GM21360 (cell line): ENCODE measurements around the gene PXDN.
"Not testable (repeated sequence)": the region's sequence is repeated elsewhere in the genome, so short reads cannot be mapped to it uniquely, and the experiment has no call there.

ENCODE experiments used
- ATAC-seq: cut with Tn5 transposase; IDR thresholded peaks from one replicate; pipeline ENCODE4 v1.9.1; 2021; ENCODE audit warnings: mild to moderate bottlenecking, moderate library complexity; ENCODE audit not compliant: unreplicated experiment

PXDN gene

DNA sequence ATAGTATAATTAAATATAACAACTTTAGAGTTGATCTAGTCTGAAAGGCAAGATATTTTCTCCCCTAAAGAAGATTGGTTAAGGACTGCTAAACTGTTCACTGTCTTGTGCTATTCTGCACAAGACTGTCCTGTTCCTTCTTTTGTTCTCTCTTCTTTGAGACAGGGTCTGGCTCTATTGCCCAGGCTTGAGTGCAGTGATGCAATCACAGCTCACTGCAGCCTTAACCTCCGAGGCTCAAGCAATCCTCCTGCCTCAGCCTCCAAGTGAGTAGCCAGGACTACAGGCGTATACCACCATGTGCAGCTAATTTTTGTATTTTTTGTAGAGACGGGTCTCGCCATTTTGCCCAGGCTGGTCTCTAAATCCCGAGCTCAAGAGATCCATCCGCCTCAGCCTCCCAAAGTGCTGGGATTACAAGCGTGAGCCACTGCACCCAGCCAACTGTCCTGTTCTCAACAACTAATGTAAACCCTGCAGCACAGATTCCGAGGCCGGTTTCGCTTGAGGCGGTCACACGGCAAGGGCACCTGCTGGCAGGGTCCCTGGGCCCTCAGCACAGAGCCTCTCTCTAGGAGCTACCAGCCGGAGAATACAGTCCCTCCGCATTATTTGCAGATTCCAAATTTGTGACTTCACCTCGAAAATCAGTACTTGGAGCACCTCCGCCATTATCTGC lies 16.4 kb downstream of the PXDN start:
- no peak for ATAC-seq

DNA sequence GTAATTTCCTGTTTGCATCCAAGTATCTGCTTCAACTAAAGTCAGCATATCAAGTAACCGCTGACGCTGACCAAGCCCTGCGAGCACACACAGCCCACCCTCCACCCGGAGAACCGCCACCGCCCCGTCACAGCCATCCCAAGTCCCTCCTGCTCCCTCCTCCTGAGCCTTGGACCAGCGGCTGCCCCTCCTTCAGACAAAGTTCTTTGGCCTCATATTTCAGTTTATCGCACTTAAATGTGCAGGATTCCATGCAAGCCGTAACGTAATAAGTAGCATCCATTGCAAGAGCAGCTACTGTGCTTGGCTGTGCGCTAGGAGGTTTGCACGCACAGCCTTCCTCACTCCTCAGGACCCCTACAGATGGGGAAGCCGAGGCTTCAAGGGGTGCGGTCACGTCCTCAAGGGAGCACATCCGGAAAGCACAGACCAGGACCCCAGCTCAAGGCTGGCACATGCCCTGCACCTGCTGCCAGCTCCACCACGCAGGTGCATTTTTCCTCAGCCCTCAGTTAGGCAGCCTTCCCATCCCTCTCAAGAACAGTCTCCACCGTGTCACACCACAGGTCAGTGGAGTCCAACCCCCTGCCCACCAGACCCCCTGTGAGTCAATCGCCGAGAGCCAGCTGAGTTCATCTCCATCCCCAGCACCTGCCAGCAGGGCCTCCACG lies 17.1 kb downstream of the PXDN start:
- no peak for ATAC-seq

DNA sequence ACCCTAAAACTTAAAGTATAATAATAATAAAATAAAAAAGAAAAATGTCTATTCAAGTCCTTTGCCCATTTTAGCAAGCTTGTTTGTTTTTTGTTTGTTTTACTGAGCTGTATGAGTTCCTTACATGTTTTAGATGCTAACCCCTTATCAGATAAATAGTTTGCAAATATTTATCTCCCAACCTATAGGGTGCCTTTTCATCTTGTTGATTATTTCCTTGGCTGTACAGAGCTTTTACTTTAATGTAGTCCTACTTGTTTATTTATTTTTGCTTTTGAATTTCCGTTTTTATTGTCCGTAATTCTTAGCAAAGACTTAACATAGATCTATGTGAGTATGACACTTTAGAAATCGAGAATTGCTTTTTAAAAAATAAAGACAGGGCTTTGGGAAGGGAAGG lies 17.8 kb downstream of the PXDN start:
- no peak for ATAC-seq

DNA sequence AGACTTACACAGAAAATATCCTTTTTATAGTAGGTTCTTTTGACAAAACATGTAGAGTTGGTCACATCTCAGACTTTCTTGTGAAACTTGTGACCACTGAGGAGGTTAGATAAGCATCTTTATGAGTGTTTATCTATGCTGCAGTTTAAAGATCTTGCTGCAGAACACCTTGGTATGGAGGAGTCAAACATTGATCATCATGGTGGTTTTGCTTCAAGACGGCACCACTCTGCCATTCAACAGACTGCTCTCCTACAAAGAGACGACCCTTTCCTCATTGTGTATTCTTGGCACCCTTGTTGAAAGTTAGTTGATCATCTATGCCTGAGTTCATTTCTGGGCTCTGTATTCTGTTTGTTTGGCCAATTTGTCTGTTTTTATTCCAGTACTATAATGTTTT lies 20.0 kb downstream of the PXDN start:
- not testable (repeated sequence) for ATAC-seq

DNA sequence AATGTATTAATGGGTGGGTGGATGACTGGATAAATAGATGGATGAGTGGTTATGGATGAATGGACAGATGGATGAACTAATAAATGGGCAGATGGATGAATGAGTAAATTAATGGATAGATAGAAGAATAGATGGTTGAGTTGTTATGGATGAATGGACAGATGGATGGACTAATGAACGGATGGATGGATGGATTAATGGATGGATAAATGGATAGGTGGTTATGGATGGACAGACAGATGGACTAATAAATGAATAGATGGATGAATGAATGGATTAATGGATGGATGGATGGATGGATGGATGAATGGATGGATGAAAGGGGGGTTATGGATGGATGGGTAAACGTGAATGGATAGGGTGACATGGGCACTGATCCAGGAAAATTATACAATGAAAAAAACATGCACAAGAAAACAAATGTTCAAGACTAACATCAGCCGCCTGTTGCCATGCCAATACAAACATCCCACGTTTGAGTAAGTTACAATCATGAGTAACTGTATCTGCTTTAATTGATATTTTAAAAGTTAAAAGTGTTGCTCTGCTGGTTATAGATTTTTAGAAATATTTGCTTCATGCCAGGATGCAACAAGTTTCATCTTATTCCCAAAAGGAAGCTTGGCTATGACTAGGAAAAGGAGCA lies 20.8 kb downstream of the PXDN start:
- ATAC-seq, result no peak

DNA sequence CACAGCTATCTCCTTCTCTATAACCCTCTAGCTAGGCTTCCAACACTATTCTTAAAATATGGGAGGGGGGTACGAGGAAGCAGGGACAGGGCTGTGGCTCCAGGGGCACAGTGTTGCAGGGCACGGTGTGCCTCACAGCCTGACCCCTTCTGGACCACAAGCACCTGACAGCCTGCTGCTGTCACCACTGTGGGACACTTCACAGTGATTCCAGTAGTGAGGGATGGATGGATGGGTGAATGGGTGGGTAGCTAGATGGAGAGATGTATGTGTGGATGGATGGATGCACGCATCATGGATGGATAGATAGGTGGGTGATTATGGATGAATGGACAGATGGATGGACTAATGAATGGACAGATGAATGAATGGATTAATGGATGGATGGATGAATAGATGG lies 21.6 kb downstream of the PXDN start:
- ATAC-seq, result no peak

DNA sequence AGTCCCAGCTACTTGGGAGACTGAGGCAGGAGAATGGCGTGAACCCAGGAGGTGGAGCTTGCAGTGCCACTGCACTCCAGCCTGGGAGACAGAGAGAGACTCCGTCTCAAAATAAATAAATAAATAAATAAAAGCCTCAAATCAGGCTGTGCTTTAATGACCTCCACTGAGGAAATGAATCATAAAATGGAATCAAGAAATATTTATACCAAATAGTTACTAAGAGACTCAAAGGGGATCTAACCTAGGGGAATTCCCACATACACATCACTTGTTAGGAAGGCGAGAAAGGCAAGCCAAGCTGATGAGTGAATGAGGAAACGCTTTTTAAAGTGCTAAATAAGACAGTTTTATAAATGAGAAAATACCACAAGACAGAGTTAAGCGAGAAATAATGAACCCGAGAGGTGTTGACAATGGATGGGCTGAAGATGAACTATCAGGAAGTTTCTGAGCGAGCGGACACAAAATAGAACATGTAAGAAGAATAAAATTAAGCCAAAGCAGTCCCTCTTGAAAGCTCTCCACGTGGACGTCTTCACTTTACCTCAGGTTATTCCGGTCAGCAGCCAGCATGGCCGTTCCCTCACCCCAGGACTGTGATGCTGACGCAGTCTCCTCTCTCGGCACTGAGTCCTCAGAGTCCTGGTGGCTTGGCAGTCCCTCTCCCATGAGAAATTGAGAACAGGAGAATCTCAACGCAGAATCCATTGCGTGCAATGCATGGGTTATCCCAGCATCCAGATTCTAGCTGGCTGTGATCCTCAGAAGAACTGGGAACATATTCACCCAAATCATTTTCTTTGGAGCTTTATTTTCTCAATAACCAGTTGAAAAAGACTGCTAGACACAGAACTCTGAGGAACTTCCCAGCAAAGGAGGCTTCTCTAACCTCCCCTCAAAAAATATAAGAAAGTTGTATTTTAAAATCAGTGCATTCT lies 22.3 kb downstream of the PXDN start:
- ATAC-seq, result no peak

DNA sequence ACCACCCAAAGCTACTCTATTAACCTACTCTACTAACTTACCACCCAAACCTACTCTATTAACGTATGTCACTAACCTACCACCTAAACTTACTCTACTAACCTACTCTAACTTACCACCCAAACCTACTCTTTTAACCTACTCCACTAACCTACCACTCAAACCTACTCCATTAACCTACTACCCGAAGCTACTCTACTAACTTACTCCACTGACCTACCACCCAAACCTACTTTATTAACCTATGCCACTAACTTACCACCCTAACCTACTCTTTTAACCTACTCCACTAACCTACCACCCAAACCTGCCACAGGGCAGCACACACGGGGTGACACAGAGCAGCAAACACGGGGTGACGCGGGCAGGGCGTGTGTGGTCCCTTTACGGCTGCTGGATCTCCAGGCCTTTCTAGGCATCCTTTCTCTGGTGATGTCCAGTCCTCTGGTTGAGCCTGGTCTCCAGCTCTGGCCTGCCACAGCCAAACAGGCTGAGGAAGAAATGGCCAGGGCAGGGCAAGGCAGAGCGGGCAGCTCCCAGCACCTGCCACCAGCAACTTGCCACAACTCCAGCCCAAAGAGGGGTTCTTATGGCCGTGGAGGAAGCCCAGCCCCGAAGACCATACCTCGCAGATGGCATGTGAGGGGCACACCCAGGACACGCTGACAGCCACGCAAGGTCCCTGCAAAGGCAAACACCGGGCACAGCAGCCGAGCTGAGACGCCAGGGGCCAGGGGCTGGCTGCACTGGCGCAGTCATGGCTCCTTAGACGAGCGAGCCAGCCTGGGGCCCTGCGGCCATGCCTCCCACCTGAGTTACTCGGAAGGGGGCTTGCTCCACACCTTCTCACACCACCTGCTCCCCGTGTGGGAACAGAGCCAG lies 25.7 kb downstream of the PXDN start:
- ATAC-seq, result no peak

DNA sequence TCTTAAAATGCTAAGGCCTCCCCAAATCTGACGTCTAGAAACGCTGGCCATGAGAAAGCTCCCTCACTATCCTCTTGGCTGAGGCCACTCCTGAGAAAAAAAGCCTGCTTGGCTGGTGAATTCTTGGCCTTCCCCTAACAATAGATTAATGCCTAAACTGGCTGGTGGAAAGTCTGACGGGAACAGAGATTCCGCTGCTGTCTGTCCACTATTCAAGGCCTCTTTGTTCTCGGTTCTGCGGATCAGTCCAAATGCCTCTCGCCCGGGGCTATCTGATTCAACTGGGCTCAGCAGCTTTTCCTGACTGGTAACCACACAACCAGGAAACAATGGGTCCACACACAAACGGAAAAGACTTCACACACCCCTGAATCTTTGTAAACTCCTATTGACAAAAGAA lies 27.2 kb downstream of the PXDN start:
- no peak for ATAC-seq

DNA sequence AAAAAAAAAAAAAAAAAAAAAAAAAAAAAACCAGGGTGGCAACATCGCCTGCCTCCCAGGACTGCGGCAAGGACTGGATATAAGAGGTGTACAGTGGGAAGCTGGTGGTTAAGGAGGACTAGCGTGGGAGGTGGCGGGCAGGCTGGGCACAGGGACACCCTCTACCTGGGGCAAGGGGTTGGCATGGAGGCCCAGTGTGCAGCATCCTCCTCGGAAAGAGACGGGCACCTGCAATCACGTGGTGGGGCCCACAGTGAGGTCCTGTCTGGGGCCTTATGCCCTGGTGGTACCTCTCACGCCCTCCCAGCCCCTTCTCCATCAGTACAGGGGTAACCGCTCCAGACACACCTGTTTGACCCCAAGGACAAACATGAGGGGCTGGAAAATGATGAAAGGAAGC lies 27.9 kb downstream of the PXDN start:
- ATAC-seq, result no peak

DNA sequence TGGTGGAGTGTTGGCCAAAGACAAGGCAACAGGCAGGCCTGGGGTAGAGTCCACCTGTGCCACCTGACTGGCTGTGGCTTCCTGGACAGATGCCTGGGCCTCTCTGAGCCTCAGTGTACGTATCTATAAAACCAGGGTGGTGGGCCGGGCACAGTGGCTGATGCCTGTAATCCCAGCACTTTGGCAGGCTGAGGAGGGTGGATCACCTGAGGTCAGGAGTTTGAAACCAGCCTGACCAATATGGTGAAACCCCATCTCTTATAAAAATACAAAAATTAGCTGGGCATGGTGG lies 28.4 kb downstream of the PXDN start:
- ATAC-seq, result not testable (repeated sequence)

DNA sequence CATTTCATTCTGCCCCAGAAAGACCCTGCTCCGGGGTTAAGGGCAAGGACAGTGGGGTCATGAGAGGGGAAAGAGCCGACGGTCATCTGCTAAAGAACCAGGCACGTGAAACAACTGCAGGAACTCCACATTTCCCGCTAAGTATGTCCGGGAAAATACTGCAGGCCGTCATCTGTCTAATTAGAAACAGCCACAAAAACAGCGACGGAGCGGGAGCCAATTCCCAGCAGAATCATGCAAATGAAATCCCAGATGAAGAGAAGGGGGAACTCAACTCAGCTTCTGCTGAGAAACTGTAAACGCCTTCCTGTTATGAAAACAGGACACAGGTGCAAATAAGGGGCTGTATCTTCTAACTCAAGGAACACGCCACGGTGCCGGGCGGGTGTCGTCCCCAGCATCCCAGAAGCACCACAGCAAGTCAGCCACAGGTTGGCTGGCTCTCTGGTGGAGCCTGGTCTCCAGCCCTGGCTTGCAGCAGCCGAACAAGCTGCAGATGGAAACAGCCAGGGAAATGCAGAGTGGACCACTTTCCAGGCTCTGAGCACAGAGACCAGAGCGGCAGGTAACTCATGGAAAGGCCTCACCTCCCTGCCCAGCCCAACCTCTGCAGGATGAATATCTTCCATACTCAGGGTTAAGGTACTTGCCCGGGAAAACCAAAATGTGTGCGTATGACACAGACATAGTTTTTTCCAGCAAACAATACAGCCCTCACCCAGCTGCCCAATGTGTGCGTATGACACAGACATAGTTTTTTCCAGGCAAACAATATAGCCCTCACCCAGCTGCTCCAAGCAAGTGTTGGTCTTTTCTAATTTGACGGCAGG lies 28.9 kb downstream of the PXDN start:
- no peak for ATAC-seq

DNA sequence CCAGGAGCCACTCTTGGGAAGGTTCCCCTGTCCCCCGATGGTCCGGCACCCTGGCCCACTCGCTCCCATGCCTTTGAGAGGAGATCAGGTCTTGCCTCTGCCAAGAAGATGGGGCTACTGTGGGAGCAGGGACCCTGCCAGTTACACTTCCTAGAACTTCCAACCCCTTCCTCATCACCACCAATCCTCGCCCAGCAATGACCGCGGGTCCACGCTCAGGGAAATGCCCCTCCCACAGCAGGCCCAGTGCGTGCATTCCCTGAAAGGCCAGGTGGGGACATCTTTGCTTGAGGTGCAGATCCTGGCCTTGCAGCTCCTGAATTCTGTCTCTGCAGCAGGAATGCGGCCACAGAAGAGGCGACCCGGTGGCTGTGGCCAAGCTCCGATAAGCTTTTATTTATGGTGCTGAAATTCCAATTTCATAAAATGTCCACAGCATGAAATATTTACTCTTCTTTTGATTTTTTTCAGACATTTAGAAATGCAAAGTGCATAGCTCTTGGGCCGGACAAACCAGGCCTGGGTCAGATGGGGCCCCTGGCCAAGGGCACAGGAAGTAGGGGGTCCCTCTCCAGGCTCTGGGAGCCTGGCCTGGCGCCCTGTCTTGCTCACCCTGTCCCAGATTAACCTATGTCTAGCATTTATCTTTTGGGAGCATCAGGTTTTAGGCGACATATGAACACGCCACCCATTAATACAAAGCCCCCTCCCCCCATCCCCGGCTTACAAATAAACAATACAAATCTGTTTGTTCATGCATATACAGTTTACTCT lies 29.8 kb downstream of the PXDN start:
- no peak for ATAC-seq

DNA sequence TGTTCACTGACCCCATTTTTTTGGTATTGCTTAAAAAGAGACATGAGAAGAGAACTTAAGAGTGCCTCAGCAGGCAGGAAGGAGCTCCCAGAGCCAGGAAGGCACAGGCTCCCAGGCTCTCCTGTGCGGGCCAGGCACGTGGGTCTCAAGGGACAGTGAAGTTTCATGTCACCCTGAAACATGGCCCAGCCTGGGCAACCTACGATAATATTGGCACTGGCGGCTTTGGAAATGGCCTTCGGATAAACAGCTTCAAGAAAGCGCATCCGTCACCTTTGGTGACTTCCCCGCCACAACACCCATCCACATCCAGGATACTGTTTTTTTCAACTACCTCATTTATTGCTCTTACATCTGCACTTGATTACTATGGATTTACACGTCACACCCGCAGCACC lies 30.5 kb downstream of the PXDN start:
- ATAC-seq, result no peak

DNA sequence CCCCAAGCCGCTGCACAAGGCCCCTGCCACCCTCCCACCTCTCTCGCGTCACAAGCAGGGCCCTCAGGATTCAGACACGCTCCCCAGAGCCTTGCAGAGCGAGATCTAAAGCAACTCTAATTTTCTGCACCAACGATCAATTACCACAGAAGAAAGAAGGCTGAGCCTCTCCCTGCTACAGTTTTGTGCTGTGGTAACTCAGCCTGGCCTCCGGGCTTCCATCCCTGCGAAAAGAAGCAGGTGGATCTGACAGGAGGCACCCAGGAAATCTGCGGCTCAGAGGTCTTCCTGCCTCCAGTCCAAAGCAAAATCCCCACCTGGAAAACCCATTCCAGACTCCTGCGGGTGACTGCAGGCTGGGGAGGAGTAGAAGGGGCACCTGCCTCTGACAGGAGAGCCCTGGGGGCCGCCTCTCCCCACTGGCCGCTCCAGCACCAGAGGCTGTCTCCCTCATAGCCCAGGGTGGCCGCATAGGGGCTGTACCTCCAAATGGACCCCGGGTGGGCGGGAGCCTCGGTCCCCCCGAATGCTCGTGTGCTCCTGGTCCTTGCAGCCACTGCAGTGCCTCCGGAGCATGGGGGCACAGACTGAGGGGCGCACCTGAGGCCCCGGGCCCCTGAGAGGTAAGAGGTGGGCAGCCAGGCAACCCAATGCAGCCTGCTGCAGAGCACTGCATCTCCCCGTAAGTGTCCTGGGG lies 31.0 kb downstream of the PXDN start:
- ATAC-seq, result no peak

DNA sequence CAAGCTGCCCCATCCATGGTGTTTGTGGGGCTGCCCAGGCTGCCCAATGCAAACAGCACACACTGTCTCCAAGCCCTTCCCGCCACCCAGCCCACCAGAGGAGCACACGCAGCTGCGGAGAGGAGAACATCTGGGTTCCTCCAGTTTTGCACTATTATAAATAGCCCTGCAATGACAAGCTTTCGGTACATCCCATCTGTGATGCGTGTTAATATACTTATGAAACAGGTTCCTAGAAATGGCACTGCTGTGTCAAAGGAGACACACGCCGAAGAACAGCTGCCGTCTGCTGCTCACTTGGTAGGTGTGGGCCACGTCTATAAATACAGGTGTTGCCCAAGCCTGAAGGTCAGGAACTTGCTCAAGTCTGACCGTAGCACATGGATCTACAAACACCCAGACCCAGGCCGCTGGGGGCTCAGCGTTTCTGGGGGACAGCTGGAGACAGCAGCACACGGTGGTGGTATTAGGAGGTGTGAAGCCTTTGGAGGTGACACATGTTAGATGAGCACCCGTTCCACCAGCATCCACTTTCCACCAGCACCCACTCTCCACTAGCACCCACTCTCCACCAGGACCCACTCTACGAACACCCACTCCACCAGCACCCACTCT lies 34.3 kb downstream of the PXDN start:
- no peak for ATAC-seq

DNA sequence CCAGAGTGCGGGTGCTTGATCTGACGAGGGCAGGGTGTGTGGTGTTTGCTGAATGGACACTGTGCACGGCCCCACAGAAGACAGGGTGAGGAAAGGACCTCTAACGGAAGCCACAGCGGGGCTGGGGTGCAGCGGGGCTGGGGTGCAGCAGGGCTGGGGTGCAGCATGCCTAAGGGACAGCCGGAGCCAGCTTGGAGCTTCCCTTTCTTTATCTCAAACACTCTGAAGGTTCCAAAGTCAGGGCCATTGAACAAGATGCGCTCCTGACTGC lies 35.0 kb downstream of the PXDN start:
- no peak for ATAC-seq
